Astrocyte of the spinal cord (primary cell): ENCODE results near the gene CENPB.
A peak's percentile ranks its signal among the peaks of the same experiment; 100 is the strongest.

Source experiments
- DNase-seq: peaks from one replicate; pipeline ENCODE4 v3.0.0; 2011; ENCODE audit warnings: low read depth, low spot score
- H3K4me3 ChIP-seq: 2 replicates; pipeline ENCODE4 v1.5.1; 2011; ENCODE audit warnings: low read depth, mild to moderate bottlenecking, low read length, moderate library complexity
- in situ Hi-C: cut with HindIII; loops from 2 replicates; pipeline ENCODE4 v1.10.0; 2017; ENCODE audit warnings: low sequenced_read_pairs
- TF ChIP-seq, protein P1 (sequence below): IDR thresholded peaks from 2 replicates; pipeline ENCODE4 v1.5.1; 2012; ENCODE audit warnings: low read depth, mild to moderate bottlenecking, low read length, inconsistent platforms

Gene CENPB

DNA sequence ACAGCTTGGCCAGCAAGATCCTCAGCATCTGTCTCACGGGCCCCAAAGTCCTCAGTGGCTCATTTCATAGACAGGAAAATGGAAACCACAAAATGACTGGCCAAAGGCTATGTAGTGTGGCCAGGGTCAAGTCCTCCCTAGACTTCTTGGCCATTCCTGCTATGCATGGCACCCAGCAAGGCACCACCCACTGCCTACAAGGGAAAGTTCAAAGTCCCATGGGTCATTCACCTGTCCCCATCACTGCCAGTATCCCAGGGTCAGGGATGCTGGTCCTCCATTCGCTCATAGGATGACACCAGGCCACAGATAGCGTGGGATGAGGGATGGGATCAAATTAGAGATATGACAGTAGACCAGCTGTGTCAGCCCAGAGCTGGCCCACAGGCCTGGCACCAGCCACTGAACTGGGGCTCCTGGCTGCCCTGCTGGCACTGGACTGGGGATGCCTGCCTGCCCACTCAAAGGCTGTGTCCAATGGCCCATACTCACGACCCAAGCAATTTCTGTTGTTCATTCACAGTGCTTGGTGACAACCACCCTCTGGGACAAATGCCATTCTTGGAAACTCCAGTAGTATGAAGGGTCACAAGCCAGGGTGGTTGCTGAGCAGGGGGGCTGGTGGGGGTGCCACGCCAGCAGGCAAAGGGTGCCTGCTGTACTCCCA is 30.6 kb downstream of the CENPB start:
- in situ Hi-C loops, result no loop called here
- H3K4me3 ChIP-seq, result no peak overlapping the region
- DNase-seq, result no peak
- TF ChIP-seq, protein P1, sequence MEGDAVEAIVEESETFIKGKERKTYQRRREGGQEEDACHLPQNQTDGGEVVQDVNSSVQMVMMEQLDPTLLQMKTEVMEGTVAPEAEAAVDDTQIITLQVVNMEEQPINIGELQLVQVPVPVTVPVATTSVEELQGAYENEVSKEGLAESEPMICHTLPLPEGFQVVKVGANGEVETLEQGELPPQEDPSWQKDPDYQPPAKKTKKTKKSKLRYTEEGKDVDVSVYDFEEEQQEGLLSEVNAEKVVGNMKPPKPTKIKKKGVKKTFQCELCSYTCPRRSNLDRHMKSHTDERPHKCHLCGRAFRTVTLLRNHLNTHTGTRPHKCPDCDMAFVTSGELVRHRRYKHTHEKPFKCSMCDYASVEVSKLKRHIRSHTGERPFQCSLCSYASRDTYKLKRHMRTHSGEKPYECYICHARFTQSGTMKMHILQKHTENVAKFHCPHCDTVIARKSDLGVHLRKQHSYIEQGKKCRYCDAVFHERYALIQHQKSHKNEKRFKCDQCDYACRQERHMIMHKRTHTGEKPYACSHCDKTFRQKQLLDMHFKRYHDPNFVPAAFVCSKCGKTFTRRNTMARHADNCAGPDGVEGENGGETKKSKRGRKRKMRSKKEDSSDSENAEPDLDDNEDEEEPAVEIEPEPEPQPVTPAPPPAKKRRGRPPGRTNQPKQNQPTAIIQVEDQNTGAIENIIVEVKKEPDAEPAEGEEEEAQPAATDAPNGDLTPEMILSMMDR, result no peak

DNA sequence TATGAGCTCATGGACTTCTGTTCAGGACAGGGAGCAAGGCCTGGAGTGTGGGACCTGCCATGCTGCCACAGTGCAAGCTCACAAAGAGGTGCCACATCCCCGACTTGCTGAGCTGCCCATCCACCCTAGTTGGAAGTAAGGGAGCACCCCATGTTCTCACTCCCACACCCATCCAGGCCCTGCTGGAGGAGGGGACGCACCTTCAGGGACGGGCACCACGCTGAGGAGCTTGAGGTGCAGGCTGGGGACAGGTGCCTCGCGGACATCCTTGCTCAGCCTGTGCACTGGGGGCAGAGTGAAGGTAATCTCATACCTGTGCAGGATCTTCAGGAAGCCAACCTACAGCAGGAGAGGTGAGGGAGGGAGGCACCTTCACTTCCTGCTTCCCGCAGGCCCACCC is 31.3 kb downstream of the CENPB start:
- TF ChIP-seq, protein P1, result no peak
- in situ Hi-C loops, result no loop called here
- DNase-seq, result no peak
- H3K4me3 ChIP-seq, result no peak overlapping the region

DNA sequence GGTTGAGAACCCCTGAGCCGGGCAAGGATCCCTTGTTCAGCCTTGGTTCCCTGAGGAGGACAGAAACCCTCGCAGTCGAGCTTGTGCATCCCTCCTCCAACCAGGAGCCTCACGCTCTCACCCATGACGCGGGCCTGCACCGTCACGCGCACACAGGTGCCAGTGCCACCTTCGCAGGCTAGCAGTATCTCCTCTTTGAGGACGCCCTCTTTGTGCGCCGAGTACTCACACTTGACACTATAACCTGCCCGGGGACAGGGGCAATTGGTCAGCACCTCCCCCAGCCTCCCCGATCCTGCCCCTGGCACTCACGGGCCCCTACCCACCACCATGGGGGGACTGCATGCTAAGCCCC is 32.3 kb downstream of the CENPB start:
- TF ChIP-seq, protein P1, result no peak
- no peak overlapping the region for H3K4me3 ChIP-seq
- no peak for DNase-seq
- in situ Hi-C loops, result no loop called here

DNA sequence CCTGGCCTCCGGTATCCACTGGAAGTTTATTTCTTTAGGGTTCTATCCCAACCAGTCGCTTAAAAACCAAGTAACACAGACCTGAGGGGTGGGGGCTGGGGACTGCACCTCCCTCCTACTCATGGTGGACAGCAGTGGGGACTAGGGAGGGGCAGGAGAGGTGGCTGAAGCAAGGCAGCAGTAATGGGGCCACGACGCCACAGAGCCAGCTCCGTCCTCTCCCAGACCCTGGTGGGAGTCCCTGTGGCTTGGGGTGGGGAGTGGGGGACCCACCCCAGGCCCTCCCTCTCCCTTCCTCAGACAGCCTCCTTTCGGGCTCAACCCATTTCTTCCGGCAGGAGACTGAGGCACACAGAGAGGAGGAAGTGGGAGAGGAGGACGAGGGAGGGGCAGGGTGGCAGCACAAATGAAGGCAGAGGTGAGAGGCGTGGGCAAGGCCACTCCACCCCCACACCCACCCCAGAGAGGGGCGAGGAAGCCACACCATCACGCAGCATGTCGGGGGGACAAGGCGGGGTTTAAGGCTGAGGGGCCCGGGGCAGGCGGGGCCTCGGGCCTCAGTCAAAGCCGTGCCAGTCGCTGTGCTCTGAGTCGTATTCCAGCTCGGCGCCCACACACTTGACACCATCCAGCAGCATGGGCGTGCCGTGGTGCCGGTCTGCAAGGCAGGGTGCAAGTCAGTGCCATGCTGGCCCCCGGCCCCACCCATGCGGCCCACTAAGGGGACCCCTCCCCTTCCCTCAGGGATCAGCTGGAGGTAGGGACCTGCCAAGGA is 32.9 kb downstream of the CENPB start:
- TF ChIP-seq, protein P1, result no peak
- in situ Hi-C loops, result no loop called here
- DNase-seq, result no peak
- H3K4me3 ChIP-seq, result no peak overlapping the region

DNA sequence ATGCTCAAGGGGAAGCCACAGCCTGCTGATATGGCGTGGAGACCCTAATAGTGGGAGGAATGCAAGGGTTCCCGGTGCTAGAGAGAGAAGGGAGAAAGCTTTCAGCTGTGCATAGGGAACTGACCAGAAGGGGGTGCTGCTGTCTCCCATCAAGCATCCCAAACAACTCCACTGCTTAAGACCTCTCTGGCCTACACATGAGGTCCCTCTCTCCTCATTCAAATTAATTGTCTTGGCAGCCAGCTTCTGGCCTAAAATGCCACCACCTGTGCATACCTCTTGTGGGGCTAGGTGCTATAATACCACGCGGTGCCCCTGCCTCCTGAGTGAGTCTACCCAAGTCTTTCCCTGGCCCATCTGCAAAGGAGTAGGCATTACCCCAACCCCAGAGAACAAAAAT is 33.4 kb downstream of the CENPB start:
- TF ChIP-seq, protein P1, result peak; percentile 90
- no peak overlapping the region for H3K4me3 ChIP-seq
- DNase-seq, result peak; percentile 65
- in situ Hi-C loops, result no loop called here

DNA sequence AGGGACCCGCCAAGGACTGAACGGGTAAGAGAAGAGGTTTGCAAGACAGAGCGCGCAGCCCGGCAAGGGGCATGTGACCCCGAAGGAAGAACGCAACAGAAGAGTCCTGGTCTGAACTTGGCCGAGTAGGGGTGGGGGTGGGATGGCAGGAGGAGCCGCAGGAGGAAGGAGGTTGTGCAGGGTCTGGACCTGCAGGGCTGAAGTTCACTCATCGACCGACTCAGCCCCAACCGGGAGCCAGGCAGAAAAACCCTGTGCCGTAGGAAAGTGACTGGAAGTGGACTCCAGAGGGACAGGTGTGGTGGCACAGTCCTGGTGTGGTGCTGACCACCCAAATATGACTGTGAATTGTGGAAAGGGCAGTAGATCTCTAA is 34.2 kb downstream of the CENPB start:
- in situ Hi-C loops, result no loop called here
- TF ChIP-seq, protein P1, result no peak
- DNase-seq, result no peak
- no peak overlapping the region for H3K4me3 ChIP-seq
